ENCODE measurements around the gene UBALD2.

DNA sequence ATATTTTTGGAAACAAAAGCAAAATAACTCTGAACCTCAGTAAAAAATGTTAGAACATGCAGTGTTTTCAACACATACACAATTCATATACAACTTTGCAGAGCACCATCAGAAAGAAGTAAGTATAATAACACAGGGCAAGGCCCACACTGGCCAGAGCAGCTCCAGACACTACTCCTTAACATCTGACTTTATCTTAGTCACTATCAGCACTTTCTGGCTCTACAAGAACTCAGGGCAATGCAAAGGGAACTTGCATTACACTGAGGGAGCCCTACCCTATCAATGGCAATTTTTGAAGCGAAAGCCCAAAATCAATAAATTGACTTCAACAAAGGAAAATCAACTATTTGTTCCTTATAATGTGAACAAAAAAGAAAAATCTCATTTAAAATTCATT, 41.3 kb upstream of the UBALD2 start:
- TF ChIP-seq, protein P1, sequence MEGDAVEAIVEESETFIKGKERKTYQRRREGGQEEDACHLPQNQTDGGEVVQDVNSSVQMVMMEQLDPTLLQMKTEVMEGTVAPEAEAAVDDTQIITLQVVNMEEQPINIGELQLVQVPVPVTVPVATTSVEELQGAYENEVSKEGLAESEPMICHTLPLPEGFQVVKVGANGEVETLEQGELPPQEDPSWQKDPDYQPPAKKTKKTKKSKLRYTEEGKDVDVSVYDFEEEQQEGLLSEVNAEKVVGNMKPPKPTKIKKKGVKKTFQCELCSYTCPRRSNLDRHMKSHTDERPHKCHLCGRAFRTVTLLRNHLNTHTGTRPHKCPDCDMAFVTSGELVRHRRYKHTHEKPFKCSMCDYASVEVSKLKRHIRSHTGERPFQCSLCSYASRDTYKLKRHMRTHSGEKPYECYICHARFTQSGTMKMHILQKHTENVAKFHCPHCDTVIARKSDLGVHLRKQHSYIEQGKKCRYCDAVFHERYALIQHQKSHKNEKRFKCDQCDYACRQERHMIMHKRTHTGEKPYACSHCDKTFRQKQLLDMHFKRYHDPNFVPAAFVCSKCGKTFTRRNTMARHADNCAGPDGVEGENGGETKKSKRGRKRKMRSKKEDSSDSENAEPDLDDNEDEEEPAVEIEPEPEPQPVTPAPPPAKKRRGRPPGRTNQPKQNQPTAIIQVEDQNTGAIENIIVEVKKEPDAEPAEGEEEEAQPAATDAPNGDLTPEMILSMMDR (IDR thresholded peaks at IDR 0.05): no peak
- TF ChIP-seq, protein P2, sequence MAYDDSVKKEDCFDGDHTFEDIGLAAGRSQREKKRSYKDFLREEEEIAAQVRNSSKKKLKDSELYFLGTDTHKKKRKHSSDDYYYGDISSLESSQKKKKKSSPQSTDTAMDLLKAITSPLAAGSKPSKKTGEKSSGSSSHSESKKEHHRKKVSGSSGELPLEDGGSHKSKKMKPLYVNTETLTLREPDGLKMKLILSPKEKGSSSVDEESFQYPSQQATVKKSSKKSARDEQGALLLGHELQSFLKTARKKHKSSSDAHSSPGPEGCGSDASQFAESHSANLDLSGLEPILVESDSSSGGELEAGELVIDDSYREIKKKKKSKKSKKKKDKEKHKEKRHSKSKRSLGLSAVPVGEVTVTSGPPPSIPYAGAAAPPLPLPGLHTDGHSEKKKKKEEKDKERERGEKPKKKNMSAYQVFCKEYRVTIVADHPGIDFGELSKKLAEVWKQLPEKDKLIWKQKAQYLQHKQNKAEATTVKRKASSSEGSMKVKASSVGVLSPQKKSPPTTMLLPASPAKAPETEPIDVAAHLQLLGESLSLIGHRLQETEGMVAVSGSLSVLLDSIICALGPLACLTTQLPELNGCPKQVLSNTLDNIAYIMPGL (CRISPR knock-in tag; IDR thresholded peaks at IDR 0.05): no peak
- TF ChIP-seq NFE2L1 (CRISPR knock-in tag; IDR thresholded peaks at IDR 0.05): no peak
- no peak for TF ChIP-seq NR2C2 (CRISPR knock-in tag; IDR thresholded peaks at IDR 0.05)
- TF ChIP-seq, protein P3, sequence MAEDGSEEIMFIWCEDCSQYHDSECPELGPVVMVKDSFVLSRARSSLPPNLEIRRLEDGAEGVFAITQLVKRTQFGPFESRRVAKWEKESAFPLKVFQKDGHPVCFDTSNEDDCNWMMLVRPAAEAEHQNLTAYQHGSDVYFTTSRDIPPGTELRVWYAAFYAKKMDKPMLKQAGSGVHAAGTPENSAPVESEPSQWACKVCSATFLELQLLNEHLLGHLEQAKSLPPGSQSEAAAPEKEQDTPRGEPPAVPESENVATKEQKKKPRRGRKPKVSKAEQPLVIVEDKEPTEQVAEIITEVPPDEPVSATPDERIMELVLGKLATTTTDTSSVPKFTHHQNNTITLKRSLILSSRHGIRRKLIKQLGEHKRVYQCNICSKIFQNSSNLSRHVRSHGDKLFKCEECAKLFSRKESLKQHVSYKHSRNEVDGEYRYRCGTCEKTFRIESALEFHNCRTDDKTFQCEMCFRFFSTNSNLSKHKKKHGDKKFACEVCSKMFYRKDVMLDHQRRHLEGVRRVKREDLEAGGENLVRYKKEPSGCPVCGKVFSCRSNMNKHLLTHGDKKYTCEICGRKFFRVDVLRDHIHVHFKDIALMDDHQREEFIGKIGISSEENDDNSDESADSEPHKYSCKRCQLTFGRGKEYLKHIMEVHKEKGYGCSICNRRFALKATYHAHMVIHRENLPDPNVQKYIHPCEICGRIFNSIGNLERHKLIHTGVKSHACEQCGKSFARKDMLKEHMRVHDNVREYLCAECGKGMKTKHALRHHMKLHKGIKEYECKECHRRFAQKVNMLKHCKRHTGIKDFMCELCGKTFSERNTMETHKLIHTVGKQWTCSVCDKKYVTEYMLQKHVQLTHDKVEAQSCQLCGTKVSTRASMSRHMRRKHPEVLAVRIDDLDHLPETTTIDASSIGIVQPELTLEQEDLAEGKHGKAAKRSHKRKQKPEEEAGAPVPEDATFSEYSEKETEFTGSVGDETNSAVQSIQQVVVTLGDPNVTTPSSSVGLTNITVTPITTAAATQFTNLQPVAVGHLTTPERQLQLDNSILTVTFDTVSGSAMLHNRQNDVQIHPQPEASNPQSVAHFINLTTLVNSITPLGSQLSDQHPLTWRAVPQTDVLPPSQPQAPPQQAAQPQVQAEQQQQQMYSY (CRISPR knock-in tag; IDR thresholded peaks at IDR 0.05): no peak
- no peak for TF ChIP-seq KAT7 (CRISPR knock-in tag; IDR thresholded peaks at IDR 0.05; ENCODE audit: borderline replicate concordance)
- TF ChIP-seq JAZF1 (CRISPR knock-in tag; IDR thresholded peaks at IDR 0.05): no peak
- no peak for TF ChIP-seq SMAD3 (CRISPR knock-in tag; IDR thresholded peaks at IDR 0.05; ENCODE audit: borderline replicate concordance)
- TF ChIP-seq, protein P4, sequence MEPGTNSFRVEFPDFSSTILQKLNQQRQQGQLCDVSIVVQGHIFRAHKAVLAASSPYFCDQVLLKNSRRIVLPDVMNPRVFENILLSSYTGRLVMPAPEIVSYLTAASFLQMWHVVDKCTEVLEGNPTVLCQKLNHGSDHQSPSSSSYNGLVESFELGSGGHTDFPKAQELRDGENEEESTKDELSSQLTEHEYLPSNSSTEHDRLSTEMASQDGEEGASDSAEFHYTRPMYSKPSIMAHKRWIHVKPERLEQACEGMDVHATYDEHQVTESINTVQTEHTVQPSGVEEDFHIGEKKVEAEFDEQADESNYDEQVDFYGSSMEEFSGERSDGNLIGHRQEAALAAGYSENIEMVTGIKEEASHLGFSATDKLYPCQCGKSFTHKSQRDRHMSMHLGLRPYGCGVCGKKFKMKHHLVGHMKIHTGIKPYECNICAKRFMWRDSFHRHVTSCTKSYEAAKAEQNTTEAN (CRISPR knock-in tag; IDR thresholded peaks at IDR 0.05): no peak
